Measurements from ENCODE around the gene ADPGK. TPM values are rescaled to one million over a fixed set of nuclear protein-coding genes. Genes with fewer than 3 reads are reported as not detected.

Gene ADPGK
- total RNA-seq, 1 donor from 2014 or later, result 34.6 TPM

GRCh38 chr15:72787526-72787925 is 4.0 kb upstream of the ADPGK start:
- DNase-seq, result no peak

- no peak for DNase-seq
These were observed 3.3 kb upstream of the ADPGK start for GRCh38 chr15:72786676-72787345.

GRCh38 chr15:72786242-72786641 is 2.7 kb upstream of the ADPGK start:
- DNase-seq, result no peak

GRCh38 chr15:72785841-72786240 is 2.3 kb upstream of the ADPGK start:
- no peak for DNase-seq

GRCh38 chr15:72785432-72785831 is 1.9 kb upstream of the ADPGK start:
- DNase-seq, result peak; percentile 4

- no peak for DNase-seq
These were observed 908 bp upstream of the ADPGK start for GRCh38 chr15:72784456-72784876.

GRCh38 chr15:72783004-72783639 is 436 bp downstream of the ADPGK start:
- DNase-seq, result peak; percentile 54

GRCh38 chr15:72782274-72783003 is 1.1 kb downstream of the ADPGK start:
- no peak for DNase-seq

- no peak for DNase-seq
These were observed 1.9 kb downstream of the ADPGK start for GRCh38 chr15:72781631-72782030.

GRCh38 chr15:72778796-72779195 is 4.8 kb downstream of the ADPGK start:
- no peak for DNase-seq

GRCh38 chr15:72774696-72775383 is 8.7 kb downstream of the ADPGK start:
- DNase-seq, result no peak

- DNase-seq, result no peak
These were observed 12.2 kb downstream of the ADPGK start for GRCh38 chr15:72771329-72771725.

- no peak for DNase-seq
These were observed 12.8 kb downstream of the ADPGK start for GRCh38 chr15:72770673-72771328.

GRCh38 chr15:72766780-72767179 is 16.8 kb downstream of the ADPGK start:
- DNase-seq, result no peak

- DNase-seq, result no peak
These were observed 17.5 kb downstream of the ADPGK start for GRCh38 chr15:72766025-72766424.

GRCh38 chr15:72764656-72765055 is 18.9 kb downstream of the ADPGK start:
- no peak for DNase-seq

- no peak for DNase-seq
These were observed 22.8 kb downstream of the ADPGK start for GRCh38 chr15:72760590-72761260.

- no peak for DNase-seq
These were observed 25.4 kb downstream of the ADPGK start for GRCh38 chr15:72758182-72758581.

- DNase-seq, result peak; percentile 46
These were observed 29.5 kb downstream of the ADPGK start for GRCh38 chr15:72754096-72754495.

GRCh38 chr15:72751751-72752455 is 31.7 kb downstream of the ADPGK start:
- no peak for DNase-seq

GRCh38 chr15:72749700-72750099 is 33.9 kb downstream of the ADPGK start:
- no peak for DNase-seq

Measured in occipital lobe (tissue), 2 donors.